CD4-positive, alpha-beta T cell (primary cell): ENCODE measurements around the gene BTBD1. TPM values are rescaled to one million over a fixed set of nuclear protein-coding genes. Genes with fewer than 3 reads are reported as not detected.
A peak's percentile ranks its signal among the peaks of the same experiment; 100 is the strongest.

Experiments used
- ATAC-seq: fragments of 200-7000 bp; cut with Tn5 transposase; one replicate; pipeline ENCODE4 v1.10.0; 2022; ENCODE audit warnings: mild to moderate bottlenecking; ENCODE audit not compliant: poor library complexity
- CTCF ChIA-PET: fragments of 350-600 bp; sonication (Branson Sonifier 250); formaldehyde crosslinking; loops from one replicate; lab custom pipeline; 2021; ENCODE audit warnings: antibody characterized with exemption, inconsistent platforms; lab: Charles Lee
- POLR2A ChIA-PET: fragments of 350-600 bp; sonication (Branson Sonifier 250); formaldehyde crosslinking; loops from one replicate; lab custom pipeline; 2021; ENCODE audit warnings: antibody characterized with exemption, inconsistent platforms; lab: Charles Lee
- DNase-seq, 14 experiments: peaks; one replicate each; pipeline ENCODE4 v3.0.0-alpha.2; 2013 to 2020; ENCODE audit warnings: mixed read lengths in 2 of 14
- H3K27ac ChIP-seq, 2 donors: one replicate each; pipeline versions ENCODE4 v1.5.1 to v1.7.0; 2013; ENCODE audit warnings: low read length in 2 of 2, low read depth in 1 of 2, mild to moderate bottlenecking in 1 of 2
- H3K27me3 ChIP-seq, 2 experiments: 1 replicate in 1 of 2; 2 replicates in 1 of 2; pipeline versions ENCODE4 v1.6.1 to v1.7.0; 2013; ENCODE audit warnings: low read length in 2 of 2, control low read depth in 1 of 2, mild to moderate bottlenecking in 1 of 2, moderate library complexity in 1 of 2; ENCODE audit not compliant: insufficient read depth in 2 of 2, control insufficient read depth in 1 of 2
- H3K36me3 ChIP-seq: one replicate; pipeline ENCODE4 v1.6.1; 2013; ENCODE audit warnings: low read length, control low read depth; ENCODE audit not compliant: insufficient read depth
- H3K4me1 ChIP-seq: one replicate; pipeline ENCODE4 v1.6.1; 2013; ENCODE audit warnings: low read length, control low read depth; ENCODE audit not compliant: insufficient read depth
- H3K4me3 ChIP-seq: one replicate; pipeline ENCODE4 v1.5.1; 2013; ENCODE audit warnings: mild to moderate bottlenecking, low read length, moderate library complexity
- H3K9me3 ChIP-seq, 2 experiments: 1 replicate in 1 of 2; 2 replicates in 1 of 2; pipeline versions ENCODE4 v1.6.1 to v1.7.0; 2013; ENCODE audit warnings: low read length in 2 of 2, mild to moderate bottlenecking in 2 of 2, control low read depth in 1 of 2, moderate library complexity in 1 of 2; ENCODE audit not compliant: control insufficient read depth in 1 of 2, insufficient read depth in 1 of 2
- H3K27ac Mint-ChIP-seq: one replicate; pipeline ENCODE4 v1.8.0; 2020; ENCODE audit warnings: mixed read lengths
- H3K27me3 Mint-ChIP-seq: one replicate; pipeline ENCODE4 v1.8.0; 2021; ENCODE audit warnings: mixed read lengths
- H3K36me3 Mint-ChIP-seq: one replicate; pipeline ENCODE4 v1.8.0; 2021; ENCODE audit warnings: low read depth, mixed read lengths
- H3K4me1 Mint-ChIP-seq: one replicate; pipeline ENCODE4 v1.8.0; 2021; ENCODE audit warnings: low read depth, mixed read lengths
- H3K4me3 Mint-ChIP-seq: one replicate; pipeline ENCODE4 v1.8.0; 2020; ENCODE audit warnings: mild to moderate bottlenecking, mixed read lengths
- H3K9me3 Mint-ChIP-seq: one replicate; pipeline ENCODE4 v1.8.0; 2020; ENCODE audit warnings: mixed read lengths
- intact Hi-C, 2 experiments: fragments of 100-400 bp; cut with DNase I in 1 of 2; cut with micrococcal nuclease in 1 of 2; formaldehyde crosslinking; loops; one replicate each; pipeline versions ENCODE4 v1.15.1 to v1.9.0; 2023 to 2025; cut with DNase I, micrococcal nuclease
- polyA plus RNA-seq, 2 donors: library from polyadenylated mRNA; unstranded; fragments of 120-200 nt; gene quantifications; one replicate each; pipeline ENCODE4 v1.2.1, GENCODE V29; 2013
- total RNA-seq, 174 experiments: library from RNA in 2 of 174; stranded (reverse) in 2 of 174; gene quantifications; one replicate each; pipeline ENCODE4 v1.2.3 and lab custom pipeline; 2021 to 2026
- TF ChIP-seq, protein P1 (sequence below): fragments of 200-600 bp; IDR thresholded peaks from one replicate; pipeline ENCODE4 v1.8.0; 2022; ENCODE audit warnings: antibody characterized with exemption, mild to moderate bottlenecking

BTBD1 gene
- total RNA-seq = 10 to 100 TPM; 26.3 to 27.5 TPM
- 40.0 TPM for polyA plus RNA-seq (2013, experiment 1 of 2)
- polyA plus RNA-seq (2013, experiment 2 of 2) = 44.4 TPM
- total RNA-seq (lab: John Stamatoyannopoulos, UW) = 55.7 to 149 (median 92.9) reads per million in 172 experiments

DNA sequence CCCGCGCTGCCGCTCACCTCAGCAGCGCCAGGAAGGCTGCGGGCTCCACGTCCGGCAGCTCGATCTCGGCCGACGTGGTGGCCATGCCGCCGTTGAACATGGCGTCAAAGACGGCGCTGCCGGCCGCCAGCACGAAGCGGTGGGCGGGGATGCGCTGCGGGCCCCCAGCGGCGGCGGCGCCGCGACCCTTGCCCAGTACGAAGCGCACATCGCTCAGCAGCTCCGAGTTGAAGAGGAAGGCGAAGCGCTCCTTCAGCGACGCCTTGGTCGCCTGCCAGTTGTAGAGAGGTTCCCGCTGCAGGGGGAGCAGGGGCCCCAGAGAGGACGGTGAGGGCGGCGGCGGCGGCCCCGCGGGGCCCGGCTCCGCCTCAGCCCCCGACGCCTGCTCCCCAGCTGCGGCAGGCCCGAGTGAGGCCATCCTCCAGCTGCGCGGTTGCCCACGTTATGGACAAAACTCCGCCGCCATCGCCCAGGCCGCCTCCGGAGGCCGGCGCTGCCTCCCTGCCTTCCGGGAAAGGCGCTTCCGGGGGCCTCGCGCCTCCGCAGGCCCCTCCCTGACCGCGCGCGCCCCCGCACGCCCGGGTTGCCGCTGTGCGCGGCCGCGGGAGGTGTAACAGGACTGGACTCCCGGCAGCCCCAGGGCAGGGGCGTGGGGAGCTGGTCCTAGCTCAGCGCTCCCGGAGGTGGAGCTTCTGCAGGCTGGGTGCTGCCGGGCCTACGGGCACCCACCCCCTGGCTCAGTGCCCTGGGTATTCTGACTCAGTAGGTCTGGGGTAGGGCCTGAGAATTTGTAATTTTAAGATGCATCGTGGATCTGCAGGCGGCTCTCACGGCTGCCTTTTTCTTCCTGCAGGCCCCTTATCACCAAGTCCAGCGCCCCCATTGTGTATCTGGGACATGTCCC, at the start of gene BTBD1:
Gene BTBD1 (minus strand): TSS at position 519 of the 904 bp plus-strand sequence. CDS start 101 bp downstream, at position 418.
- peak within 1 kb of the TSS; percentile 57 to 74 for H3K27ac ChIP-seq
- ATAC-seq (peak; percentile 73), DNase-seq (peak; percentile 53 to 90 (median 74))
- Mint-ChIP-seq H3K4me3 (peak within 1 kb of the TSS; percentile 88), H3K36me3 (peaks cover 12% of the 10 kb centered on the region), H3K27ac (peak within 1 kb of the TSS; percentile 81), H3K27me3 (no peaks in the 10 kb centered on the region), H3K4me1 (peaks cover 9% of the 10 kb centered on the region), H3K9me3 (no peaks in the 10 kb centered on the region)
- intact Hi-C loops = loop anchor here (2.0 to 10.0 kb wide), 7 partner anchors 52 to 526 kb away; partner anchors contain the start of genes C15orf40 (in 2 of the 2), FSD2 (in 1 of the 2), RAMAC (in 1 of the 2) and RPS17 (in 1 of the 2)
- H3K27me3 ChIP-seq = no peaks in the 10 kb centered on the region
- CTCF ChIA-PET = interaction anchor here (0.6 to 1.2 kb wide), 2 partner anchors 16 to 130 kb away, joined by 3 read pairs; no protein-coding TSS in a partner anchor
- TF ChIP-seq, protein P1, sequence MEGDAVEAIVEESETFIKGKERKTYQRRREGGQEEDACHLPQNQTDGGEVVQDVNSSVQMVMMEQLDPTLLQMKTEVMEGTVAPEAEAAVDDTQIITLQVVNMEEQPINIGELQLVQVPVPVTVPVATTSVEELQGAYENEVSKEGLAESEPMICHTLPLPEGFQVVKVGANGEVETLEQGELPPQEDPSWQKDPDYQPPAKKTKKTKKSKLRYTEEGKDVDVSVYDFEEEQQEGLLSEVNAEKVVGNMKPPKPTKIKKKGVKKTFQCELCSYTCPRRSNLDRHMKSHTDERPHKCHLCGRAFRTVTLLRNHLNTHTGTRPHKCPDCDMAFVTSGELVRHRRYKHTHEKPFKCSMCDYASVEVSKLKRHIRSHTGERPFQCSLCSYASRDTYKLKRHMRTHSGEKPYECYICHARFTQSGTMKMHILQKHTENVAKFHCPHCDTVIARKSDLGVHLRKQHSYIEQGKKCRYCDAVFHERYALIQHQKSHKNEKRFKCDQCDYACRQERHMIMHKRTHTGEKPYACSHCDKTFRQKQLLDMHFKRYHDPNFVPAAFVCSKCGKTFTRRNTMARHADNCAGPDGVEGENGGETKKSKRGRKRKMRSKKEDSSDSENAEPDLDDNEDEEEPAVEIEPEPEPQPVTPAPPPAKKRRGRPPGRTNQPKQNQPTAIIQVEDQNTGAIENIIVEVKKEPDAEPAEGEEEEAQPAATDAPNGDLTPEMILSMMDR = no peak
- POLR2A ChIA-PET = interaction anchor here (0.7 to 2.5 kb wide), 9 partner anchors 13 to 527 kb away, joined by 3 to 17 read pairs (median 4); partner anchors contain the start of genes C15orf40, RAMAC and RPS17
- no peaks in the 10 kb centered on the region for H3K9me3 ChIP-seq
- peaks cover 22% of the 10 kb centered on the region for H3K4me1 ChIP-seq
- peak within 1 kb of the TSS; percentile 82 for H3K4me3 ChIP-seq
- H3K36me3 ChIP-seq = peaks cover 3% of the 10 kb centered on the region

DNA sequence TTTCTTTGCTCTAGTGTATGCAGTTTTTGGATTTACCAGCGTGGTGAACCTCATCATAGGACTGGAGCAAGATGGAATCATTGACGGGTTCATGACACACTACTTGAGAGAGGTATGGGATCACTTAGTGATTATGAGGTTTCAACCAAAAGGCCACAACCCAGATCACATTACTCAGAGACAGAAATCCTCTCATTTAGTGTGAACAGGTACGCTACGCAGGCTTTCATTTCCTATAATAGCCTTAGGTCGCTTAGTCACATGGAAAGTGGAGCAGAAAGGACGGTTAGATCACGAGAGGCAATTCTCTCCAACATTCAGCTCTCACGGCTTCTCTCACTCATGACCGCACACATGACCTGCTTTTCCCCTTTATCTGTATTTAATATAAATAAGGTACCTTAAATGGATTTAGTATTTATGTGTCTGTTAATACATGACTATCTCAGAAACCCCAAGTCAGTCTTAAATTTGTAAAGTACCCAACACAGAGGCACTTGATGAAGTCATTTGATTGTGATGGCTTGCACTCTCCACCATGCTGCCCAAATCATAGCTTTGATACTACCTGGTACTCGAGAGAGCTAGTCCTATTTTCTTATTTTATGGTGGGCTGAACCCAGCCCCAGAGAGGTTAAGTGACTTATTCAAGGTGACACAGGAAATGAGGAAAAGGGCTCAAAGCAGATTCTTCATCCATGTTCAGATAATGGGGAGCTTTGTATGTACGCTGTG, 48.9 kb upstream of the BTBD1 start:
- Histone ChIP-seq H3K36me3 (no peaks in the 10 kb centered on the region), H3K27ac (no peak overlapping the region), H3K4me1 (no peaks in the 10 kb centered on the region), H3K9me3 (no peaks in the 10 kb centered on the region), H3K27me3 (no peaks in the 10 kb centered on the region), H3K4me3 (no peak overlapping the region)
- DNase-seq (no peak), ATAC-seq (no peak)
- POLR2A ChIA-PET = no interaction called here
- CTCF ChIA-PET = no interaction called here
- no peaks in the 10 kb centered on the region for H3K36me3 Mint-ChIP-seq
- no peak overlapping the region for H3K4me3 Mint-ChIP-seq
- TF ChIP-seq, protein P1 = no peak
- H3K27me3 Mint-ChIP-seq = peaks cover 15% of the 10 kb centered on the region
- intact Hi-C loops = no loop called here
- no peaks in the 10 kb centered on the region for H3K9me3 Mint-ChIP-seq
- H3K4me1 Mint-ChIP-seq = no peaks in the 10 kb centered on the region
- no peak overlapping the region for H3K27ac Mint-ChIP-seq

DNA sequence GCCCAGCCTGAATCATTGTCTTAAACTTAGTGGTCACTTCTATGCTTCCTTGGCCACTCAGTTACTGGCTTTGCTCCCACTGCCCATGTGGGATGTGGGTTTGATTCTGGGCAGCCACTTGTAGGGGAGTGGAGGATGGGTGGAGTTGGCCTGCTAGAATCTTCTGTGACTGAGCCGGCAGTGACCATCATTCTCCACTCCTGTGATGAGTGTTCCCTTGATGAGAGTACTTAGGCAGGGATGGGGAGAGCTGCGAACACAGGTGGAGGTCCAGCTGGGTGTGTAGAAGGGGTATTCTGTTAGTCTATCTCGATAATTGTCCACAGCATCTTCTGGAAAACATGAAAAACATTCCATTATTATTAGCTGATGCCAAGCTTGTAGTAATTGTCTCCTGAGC, 48.4 kb upstream of the BTBD1 start:
- CTCF ChIA-PET = no interaction called here
- H3K36me3 ChIP-seq = no peaks in the 10 kb centered on the region
- TF ChIP-seq, protein P1 = no peak
- Mint-ChIP-seq H3K27me3 (peaks cover 19% of the 10 kb centered on the region), H3K4me3 (no peak overlapping the region), H3K27ac (no peak overlapping the region), H3K4me1 (no peaks in the 10 kb centered on the region), H3K36me3 (no peaks in the 10 kb centered on the region), H3K9me3 (no peaks in the 10 kb centered on the region)
- DNase-seq (no peak), ATAC-seq (no peak)
- no peak overlapping the region for H3K4me3 ChIP-seq
- H3K27ac ChIP-seq = no peak overlapping the region
- no peaks in the 10 kb centered on the region for H3K9me3 ChIP-seq
- peaks cover 0 to 4% of the 10 kb centered on the region in 2 experiments for H3K27me3 ChIP-seq
- no peaks in the 10 kb centered on the region for H3K4me1 ChIP-seq
- POLR2A ChIA-PET = no interaction called here
- intact Hi-C loops = no loop called here
